Stimulated activated CD4-positive, alpha-beta T cell treated with anti-CD3 and anti-CD28 coated beads, TNF-alpha, amount 100 ng/mL, for 24 hours (primary cell): Measurements from ENCODE around the gene LRFN5.

Source experiments
- DNase-seq, 3 experiments: peaks; one replicate each; pipeline ENCODE4 v3.0.0-alpha.2; 2020; ENCODE audit warnings: low read depth in 3 of 3

The LRFN5 gene

DNA sequence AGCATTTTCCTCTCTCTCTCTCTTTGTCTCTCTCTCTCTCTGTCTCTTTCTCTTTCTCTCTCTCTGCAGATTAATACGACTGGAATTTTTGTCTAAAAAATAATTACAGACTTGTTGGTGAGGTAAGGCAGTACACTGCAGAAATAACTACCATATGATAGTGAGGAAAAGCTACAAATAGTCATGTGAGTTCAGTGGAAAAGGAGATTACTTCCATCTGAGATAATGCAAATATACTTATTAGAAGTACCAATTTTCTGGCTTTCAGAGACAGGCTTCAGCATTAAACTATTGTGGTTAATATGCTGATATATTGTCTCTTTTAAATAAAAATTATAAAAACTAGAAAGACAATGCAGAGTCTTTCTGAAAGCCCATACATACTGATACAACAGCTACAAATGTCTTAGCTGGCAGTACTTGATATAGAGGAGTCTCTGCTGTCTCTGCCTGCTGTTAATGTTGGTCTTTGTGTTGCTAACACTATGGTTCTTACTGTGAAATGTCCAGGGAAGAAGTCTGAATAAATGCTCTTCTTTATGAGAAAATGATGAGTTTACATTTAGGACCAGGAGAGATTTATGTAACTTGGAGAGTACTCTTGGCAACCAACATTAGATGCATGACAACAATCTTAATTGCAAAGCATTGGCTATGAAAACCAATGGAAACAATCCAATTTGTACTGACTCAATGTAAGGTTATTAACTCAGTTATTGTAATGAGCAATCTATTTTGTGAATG, 167.0 kb downstream of the LRFN5 start:
- DNase-seq = no peak

DNA sequence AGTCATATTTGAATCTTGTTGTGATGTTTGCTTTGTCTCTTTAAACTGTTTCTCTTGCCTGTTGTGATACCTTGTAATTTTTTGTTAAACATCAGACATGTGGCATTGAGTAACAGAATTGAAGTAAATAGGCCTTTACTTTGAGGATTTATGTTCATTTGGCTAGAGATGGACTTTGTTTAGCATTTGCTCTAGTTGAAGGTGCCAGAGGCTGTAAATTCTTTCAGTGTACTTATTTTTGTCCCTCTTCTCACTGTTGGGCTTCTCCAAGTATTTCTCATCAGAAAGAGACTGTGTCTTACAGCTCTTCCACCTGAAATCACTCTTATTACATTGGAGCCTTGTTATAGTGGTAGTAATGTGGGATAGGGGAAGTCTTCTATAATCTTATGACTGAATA, 175.8 kb downstream of the LRFN5 start:
- DNase-seq = no peak

DNA sequence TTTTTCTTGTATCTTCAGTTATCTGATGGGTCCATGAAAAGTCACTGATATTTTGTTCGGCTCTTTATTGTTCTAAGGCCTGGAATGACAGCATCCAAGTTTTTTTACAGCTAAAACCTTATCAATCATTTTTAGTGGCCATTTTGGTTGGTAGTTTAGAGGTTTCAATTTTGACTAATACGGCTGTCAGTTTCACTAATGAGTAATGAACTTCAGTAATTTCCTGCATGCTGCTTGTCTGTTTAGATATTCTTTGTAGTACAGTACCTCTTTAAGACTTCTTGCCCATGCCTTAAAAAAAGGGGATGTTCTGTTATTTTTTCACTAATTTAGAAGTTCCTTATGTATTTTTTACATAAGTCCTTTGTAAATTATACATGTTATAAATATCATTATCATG, 176.7 kb downstream of the LRFN5 start:
- DNase-seq = no peak

DNA sequence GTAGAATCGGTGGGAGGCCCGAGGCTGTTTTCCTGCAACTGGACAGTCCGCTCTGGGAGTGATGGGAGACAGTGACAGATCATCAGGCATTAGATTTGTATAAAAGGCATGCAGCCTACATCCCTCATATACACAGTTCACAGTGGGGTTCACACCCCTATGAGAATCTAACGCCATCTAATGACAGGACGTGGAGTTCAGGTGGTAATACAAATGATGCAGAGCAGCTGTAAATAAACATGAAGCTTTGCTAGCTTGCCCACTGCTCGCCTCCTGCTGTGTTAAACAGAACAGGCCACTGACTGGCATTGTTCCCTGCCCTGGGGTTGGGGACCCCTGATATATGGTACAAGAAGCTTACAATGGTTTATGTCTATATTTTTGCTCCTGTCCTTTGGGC, 179.0 kb downstream of the LRFN5 start:
- DNase-seq = no peak

DNA sequence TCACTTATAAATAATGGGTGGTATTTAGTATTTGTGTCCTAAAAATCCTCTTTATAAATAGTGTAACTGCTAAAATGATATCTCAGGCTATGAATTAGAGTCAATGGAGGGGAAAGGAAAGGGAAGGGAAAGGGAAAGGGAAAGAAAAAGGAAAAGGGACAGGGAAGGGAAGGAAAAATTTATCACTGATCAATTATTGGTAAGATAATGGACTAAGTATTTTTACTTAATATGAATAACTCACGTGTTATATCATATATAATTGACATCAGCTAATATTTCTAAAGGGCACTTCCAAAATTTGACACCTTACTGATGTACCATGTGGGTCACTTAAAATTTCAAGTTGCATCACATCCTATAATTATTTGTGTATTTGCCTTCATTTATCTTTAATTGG, 193.1 kb downstream of the LRFN5 start:
- no peak for DNase-seq

DNA sequence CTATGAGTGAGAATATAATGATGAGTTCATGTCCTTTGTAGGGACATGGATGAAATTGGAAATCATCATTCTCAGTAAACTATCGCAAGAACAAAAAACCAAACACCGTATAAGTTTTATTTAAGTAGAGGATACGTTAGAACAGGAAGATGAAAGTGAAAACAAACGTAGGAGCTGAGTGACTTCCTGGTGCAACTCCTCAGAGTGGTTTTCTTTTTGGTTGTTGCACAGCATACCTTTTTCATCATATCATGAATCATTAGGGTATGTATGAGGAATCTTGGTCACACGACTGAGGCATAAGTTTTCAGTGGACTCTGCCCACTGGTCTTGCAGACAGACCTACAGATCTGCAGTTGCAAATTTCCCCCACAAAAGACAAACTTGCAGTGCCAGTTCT, 199.0 kb downstream of the LRFN5 start:
- DNase-seq = no peak

DNA sequence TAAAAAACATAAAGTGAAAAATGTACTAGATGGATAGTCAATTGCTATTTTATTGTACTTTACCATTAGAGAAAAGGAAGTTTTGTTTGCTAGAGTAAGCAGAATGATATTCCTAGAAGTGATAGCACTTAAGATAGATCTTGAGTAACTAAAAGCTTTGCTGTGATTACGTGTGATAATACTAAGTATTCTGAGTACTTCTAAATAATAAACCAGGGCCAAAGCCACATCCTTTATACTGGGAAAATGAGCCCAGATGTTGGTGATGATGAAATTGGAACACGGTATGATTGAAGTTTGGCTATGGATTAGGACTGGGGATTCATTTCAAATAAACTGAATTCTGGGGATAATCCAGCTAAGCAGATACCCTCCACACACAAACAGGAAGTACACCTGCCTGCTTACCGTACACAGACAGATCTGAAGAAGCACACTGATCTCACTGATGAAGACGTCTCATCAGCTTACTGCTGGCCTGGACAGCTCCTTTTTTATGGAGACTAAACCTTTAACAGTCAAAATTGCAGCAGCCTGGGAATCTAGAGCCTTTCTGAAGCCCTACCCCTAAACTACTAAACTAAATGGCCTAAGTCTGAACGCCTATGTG, 199.8 kb downstream of the LRFN5 start:
- no peak for DNase-seq

DNA sequence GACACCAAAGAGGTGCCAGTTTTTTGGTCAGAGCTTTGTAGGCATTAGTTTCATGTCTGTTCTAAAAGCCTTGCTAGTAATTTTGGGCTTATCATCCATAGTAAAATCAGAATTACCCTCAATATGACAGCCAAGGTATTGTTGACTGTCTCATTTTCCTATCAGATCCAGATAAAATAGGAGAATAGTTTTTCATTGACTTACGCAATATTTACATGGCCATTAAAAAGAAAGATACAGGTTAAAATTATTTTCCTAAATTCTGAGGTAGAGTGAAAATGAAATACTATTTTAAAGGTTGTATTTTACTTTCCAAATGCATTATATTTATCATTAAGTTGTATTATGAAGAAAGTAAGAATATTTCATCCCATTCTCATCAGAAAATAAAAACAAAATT, 203.7 kb downstream of the LRFN5 start:
- DNase-seq = no peak

DNA sequence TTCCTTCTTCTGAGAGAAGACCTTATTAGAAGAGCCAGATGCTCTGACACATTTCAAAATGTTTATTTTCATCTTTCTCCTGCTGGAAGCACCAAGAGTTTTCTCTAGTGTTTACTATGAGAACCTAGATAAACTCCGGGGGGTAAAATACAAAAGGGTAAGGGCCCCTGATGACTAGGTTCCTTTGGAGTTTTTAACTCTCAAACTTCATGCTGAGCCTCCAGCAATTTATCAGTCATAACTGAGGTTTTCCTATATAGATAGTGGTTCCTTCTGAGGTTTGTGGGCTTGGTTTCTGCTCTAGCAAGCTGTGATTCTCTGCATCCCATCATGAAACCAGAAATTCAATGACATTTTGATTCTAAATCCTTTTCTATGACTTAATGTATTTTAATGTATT, 210.9 kb downstream of the LRFN5 start:
- DNase-seq = no peak

DNA sequence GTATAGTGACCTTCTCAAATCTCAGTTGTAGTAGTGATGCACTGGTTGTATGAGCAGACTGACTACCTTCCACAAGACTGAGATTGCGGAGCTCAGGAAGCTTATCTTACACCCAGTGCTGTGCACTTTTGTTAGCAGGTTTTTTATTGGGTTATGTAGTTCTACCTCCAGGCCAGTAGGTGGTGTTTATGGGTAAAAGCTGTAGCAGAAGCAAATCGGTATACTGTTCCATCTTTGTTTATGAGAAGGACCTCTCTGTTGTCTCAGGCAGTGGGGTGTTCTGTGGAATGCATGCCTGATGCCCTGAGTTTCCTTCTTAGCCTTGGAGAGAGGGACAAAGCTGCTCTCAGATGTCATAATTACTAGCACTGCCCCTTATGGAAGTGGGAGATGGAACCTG, 217.8 kb downstream of the LRFN5 start:
- no peak for DNase-seq

DNA sequence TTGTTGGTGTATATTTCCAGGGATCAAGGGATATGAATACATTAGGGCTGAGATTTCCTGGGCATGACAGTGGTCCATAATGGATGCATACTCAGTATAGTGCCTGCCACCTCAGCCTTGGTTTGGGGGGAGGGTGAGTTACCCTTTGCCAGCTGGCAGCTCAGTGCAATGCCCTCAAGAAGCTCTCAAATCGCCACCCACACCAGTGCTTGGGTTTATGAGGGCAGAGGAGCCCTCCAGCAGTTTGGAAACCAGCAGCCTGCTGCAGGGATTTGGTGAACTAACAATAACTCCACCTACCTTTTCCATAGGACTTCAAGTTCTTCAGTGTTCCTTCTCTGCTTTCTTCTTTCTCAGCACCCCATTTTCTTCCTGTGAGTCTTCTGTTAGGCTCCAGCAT, 218.9 kb downstream of the LRFN5 start:
- no peak for DNase-seq

DNA sequence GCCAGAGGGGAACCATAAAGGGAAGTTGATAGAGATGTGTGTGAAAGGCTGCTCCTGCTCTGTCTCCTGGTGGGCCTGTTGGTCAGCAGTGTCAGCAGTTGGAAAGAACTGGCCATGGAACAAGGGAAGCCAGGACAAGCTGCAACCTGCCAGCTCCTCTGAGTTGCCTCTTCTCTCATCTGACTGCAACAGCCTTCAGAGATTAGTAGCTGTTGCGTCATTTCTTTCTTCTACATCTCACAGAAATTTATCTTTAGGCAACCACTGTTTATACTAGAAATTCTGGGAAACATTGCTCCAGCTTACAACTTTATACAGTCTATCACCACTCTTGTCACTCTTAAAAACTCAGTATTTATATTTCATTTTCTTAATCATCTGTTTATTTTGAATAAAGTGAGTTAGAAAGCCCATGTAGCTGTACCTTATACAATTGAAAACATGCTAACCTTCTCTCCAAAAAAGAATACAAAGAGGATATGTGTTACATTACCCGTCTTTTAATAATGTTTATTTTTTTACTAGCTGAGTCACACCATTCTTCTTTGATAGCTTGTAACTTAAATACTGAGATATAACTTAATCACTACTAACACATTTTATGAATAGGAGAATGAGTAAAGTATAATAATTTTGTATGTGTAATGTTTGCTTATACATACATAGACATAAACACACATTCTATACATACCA, 224.2 kb downstream of the LRFN5 start:
- no peak for DNase-seq

DNA sequence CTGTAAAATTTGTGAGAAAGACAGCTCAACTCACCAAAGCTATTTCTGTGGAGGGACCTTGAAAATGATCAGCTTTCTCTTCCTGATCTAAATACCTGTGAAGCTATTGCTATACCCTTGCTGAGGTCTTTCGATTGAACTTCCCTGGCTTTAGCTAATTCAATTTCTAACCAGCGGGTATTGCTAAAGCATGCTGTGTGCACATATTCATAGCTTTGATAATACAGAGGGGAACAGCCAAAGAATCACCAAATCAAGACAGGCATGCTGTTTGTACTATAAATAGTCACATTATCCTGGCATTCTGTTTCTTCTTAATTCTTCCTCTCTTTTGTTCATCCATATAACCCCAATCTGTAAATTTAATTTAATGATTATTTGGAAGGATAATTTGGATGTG, 233.0 kb downstream of the LRFN5 start:
- no peak for DNase-seq

DNA sequence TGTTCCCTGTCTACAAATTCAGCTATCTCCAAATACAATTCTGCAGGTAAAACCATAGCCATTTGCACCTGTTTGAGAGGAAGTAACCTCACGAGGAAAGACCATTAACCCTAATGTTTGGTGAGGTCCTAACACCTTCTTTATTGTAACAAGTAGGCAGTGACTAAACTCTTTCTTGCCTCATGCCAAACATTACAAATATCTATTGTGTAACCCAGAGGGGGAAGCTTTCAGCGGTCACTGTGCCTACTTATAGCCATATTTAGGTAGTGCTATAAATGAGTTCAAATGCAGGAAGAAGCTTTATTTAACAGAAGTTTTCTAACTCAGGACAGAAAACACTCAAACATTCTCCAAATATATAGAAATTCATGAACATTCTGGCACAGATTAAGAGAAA, 252.7 kb downstream of the LRFN5 start:
- no peak for DNase-seq

DNA sequence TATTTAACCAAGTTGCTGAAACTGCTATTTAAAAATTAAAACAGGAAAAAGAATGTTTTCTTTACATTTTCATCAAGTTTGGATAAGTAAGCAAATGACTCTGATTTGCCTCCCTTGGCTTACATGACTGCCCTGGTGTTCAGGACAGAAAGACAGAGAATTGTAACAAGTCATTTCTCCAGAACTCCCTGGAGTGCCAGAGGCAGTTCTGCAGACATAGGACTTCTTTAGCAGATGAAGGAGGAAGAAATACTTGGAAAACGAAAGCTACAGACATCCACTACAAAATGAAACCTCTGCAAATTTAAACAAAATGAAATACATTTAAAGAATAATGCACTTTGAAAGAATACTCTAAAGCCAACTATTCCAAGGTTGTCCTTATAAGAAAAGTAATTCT, 253.9 kb downstream of the LRFN5 start:
- no peak for DNase-seq

DNA sequence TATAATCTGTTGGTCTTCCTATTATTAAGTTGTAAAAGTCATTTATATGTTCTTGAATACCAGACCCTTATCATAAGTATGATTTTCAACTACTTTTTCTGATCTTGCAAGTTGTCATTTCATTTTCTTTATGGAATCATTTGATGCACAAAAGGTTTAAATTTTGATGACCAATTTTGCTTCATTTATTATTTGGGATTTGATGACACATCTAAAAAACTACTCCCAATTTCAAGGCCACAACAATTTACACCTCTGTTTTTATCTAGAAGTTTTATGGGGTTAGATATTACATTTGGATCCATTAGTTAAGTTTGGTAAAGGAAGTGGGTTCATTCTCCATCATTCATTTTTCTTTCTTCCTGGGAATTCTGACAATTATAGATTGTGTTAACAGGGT, 259.2 kb downstream of the LRFN5 start:
- DNase-seq = no peak

DNA sequence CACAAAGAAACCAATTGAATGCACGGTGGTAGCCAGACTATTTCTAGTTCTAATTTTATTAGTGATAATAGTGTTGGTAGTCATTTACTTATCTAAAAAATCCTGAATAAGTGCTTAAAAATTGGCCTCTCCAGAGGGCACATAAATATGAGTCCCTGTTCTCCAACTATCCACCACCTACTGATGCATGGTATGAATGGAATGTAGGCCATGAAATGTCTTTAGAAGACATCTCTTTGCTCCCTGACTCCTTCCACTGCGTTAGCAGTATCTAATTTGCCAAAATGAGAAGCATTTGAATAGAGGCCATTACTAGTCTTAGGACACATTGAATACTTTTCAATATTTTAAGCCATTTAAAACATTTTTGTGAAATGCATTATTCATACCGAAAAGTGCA, 261.7 kb downstream of the LRFN5 start:
- DNase-seq = no peak

DNA sequence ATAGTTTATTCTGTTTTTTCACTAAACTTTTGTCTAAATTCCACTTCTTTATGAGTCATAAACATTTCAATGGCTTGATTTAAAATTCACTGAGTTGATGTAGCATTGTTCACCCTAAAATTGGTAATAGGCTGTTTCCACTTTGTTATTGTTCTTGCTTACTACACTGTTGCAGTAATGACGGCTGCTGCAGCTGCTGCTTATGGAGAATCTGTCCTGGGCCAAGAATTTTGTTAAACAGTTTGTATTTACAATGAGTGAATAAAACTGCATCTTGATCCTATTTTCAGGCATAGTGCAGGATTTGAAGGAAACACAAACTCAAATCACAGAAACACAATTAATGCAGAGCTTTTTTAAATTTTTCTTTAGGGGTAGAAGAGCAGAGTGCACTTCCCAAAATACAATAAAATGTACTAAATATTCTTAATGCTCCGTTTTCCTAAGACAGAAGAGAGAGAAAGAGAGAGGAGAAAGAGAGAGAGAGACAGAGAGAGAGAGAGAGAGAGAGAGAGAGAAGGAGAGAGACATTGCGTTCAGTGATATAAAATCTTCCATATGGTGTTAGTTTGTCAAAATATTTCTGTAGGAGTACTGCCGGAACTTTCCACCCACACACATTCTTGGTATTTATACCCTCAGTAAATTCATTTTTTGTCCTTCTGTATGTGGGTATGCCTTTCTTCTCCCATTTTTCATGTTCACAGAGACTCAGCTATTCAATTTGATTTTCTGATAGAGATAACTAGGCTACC, 266.4 kb downstream of the LRFN5 start:
- DNase-seq = no peak

DNA sequence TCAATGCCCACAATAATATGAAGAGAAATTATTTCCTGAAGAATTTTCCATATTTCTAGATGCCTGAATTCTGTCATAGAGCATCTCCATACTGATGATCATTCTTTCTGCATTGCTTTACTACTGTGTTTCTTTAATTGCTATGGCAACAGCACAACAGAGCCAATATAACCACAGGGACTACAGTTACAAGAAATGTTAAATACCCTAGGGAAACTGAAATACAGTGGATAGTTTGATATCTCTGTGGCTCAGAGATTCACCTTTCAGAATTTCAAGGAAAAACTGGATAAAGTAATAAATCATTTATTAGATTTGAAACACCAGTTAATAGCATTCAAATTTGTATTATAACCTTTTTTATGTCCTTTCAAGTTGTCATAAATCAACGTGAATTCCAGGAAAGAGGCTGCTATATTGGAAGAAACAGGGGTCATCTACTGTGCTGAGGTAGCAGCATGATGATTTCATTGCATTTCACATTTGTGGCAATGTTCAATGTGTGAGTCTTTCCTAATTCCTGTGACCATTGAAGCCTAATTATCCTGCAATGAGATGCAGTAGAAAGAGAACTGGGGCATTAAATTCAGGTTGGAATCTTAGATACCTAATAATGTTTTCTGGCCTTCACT, 267.1 kb downstream of the LRFN5 start:
- DNase-seq = no peak

DNA sequence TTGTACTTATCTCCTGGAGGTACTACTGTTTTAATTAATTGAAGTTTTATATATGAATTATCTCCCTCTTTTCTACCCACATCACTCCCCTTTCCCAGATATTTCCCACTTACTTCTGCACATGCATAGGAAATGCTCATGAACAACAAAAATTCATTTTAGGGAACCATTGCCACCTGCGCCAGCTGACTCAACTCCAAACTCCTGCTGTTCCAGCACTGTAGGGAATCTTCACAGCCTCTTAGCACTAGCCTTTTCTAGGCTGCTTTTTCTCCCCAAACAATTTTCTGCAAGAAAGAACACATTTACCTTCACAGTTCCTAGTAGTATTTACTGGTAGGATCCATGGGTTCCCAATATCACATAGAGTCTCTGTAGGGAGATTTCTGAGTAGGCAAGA, 268.4 kb downstream of the LRFN5 start:
- no peak for DNase-seq

DNA sequence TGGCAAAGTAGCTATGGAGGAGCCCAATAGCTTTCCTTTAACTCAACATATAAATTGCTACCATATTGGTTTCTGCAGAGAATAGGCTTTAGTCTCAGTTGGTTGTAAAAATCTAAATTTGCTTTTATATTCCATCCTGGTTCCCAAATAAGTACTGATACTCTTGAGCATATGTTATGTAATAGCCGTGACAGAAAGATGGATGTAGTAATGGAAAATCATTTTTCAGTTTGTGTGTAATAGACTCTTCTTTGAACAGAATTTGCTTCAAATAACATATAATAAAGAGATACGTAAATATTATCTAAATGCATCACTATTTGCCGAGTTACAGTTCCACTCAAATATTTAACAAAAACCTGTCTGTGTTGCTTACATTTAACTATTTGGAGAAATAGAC, 271.6 kb downstream of the LRFN5 start:
- DNase-seq = no peak

DNA sequence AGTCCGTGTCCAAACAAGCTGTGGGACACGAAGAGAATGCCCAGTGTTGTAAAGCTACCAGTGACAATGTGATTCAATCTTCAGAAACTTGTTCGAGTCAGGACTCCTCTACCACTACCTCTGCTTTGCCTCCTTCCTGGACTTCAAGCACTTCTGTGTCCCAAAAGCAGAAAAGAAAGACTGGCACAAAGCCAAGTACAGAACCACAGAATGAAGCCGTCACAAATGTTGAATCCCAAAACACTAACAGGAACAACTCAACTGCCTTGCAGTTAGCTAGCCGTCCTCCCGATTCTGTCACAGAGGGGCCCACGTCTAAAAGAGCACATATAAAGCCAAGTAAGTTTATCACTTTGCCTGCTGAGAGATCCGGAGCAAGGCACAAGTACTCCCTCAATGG, 284.9 kb downstream of the LRFN5 start:
- DNase-seq = no peak
